ENCODE data around the gene FAM53A. TPM values are rescaled to one million over a fixed set of nuclear protein-coding genes. Genes with fewer than 3 reads are reported as not detected.
A peak's percentile ranks its signal among the peaks of the same experiment; 100 is the strongest.

FAM53A gene
- total and polyA plus RNA-seq, 2 of the 13 experiments (the other 11 are each of a cell fraction or from before 2014, with no cell fraction given), result 0.48 to 1.1 TPM

DNA sequence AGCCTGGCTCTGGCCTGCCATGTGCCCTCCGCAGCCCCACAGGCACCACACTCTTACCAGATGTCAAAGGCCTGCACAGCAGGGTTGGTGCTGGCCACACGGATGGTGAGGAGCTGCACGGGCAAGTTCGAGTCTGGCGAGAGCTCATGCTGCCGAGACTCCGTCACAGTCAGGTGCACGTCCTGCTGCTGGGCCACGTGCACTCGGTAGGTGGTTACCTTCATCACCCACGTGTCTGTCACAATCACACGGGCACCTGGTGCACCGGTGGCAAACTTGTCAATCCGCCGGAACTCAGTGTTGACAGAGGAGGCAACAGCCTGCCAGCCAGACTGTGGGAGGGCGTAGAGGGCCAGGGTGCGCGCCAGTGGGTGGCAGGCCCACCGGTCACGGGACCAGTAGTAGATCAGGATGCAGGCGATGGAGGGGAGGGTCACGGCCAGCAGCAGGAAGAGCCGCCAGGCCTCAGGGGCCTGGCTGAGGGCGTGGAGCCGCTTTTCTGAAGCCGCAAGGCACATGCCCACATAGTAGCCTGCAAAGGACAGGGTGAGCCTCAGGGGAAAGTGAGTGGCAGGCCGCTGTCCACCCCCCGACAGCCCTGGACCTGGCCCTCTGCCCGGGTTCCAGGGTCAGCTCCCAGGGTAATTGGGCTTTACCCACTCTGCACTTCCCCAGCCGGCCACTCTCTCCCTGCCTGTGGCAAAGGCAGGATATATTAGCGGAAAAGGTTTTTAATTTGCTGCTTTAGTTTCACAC, 34.2 kb upstream of the FAM53A start:
- intact Hi-C loops (cut with micrococcal nuclease; ENCODE audit: unreplicated experiment) (no loop called here), in situ Hi-C loops (cut with HindIII; ENCODE audit: extremely low pct_ligation_motif_present, low pct_unique_long_range_greater_than_20kb) (no loop called here)
- ATAC-seq, result no peak
- WGBS (ENCODE audit: low lambda C conversion rate), result 94% methylated on average over 22 of the region's 31 CpGs
- Histone ChIP-seq H4K20me1 (ENCODE audit: insufficient read depth, low read length) (no peaks in the 10 kb centered on the region), H3K79me2 (ENCODE audit: insufficient read depth, low read length) (peaks cover 38% of the 10 kb centered on the region), H3K27me3 (ENCODE audit: control insufficient read depth in 1 of 2, insufficient read depth in 2 of 2, low read length in 2 of 2) (no peaks in the 10 kb centered on the region), H3K4me3 (replicated peaks in 1 of 3; ENCODE audit: insufficient read depth in 1 of 3, low read depth in 2 of 3, low read length in 3 of 3) (no peak overlapping the region), H3K9ac (ENCODE audit: insufficient read depth, low read depth, low read length) (no peak overlapping the region), H3K27ac (ENCODE audit: extremely low read length, insufficient read depth, low read length) (no peak overlapping the region), H3K4me1 (ENCODE audit: insufficient read depth, low read length) (peaks cover 45% of the 10 kb centered on the region), H3K36me3 (replicated peaks in 1 of 2; ENCODE audit: control insufficient read depth in 1 of 2, insufficient read depth in 2 of 2, low read length in 2 of 2) (peaks cover 0 to 2% of the 10 kb centered on the region in 2 experiments; a peak in 3 of 5 replicates), H3K4me2 (ENCODE audit: low read depth, low read length) (no peak overlapping the region), H3K9me3 (ENCODE audit: low read length) (no peaks in the 10 kb centered on the region), H2AFZ (ENCODE audit: low read length) (no peak overlapping the region)
- CTCF ChIA-PET (ENCODE audit: low intra/inter-chr PET ratio, low total read pairs), result no interaction called here
- FAIRE-seq, result no peak
- POLR2A ChIA-PET, result no interaction called here
- DNase-seq (ENCODE audit: low spot score), result no peak
- TF ChIP-seq ISL2 (CRISPR knock-in tag; IDR thresholded peaks at IDR 0.05) (no peak), DR1 (CRISPR knock-in tag; IDR thresholded peaks at IDR 0.05) (no peak), ZSCAN29 (CRISPR knock-in tag; conservative IDR thresholded peaks at IDR 0.05) (no peak), AGO2 (optimal IDR thresholded peaks at IDR 0.05; ENCODE audit: low read depth, low read length) (peak; percentile 60), RBFOX2 (IDR thresholded peaks at IDR 0.05; ENCODE audit: low read depth, low read length) (peak; percentile 56; the same call in 1 of the 2 replicates), XRCC5 (optimal IDR thresholded peaks at IDR 0.05; ENCODE audit: low read length) (no peak), PTBP1 (IDR thresholded peaks at IDR 0.05; ENCODE audit: low read depth, low read length, poor library complexity, severe bottlenecking) (no peak), ZNF343 (CRISPR knock-in tag; IDR thresholded peaks at IDR 0.05) (no peak), AGO1 (IDR thresholded peaks at IDR 0.05; ENCODE audit: low read depth, low read length, poor library complexity, severe bottlenecking) (peak; percentile 25), SIX1 (CRISPR knock-in tag; IDR thresholded peaks at IDR 0.05; ENCODE audit: borderline replicate concordance) (no peak), JUNB (CRISPR knock-in tag; IDR thresholded peaks at IDR 0.05; ENCODE audit: borderline replicate concordance) (no peak), SYNCRIP (IDR thresholded peaks at IDR 0.05; ENCODE audit: insufficient read depth, low read depth, low read length) (no peak)
- TF ChIP-seq, protein P1, sequence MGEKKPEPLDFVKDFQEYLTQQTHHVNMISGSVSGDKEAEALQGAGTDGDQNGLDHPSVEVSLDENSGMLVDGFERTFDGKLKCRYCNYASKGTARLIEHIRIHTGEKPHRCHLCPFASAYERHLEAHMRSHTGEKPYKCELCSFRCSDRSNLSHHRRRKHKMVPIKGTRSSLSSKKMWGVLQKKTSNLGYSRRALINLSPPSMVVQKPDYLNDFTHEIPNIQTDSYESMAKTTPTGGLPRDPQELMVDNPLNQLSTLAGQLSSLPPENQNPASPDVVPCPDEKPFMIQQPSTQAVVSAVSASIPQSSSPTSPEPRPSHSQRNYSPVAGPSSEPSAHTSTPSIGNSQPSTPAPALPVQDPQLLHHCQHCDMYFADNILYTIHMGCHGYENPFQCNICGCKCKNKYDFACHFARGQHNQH (CRISPR knock-in tag; IDR thresholded peaks at IDR 0.05), result no peak
- TF ChIP-seq, protein P2, sequence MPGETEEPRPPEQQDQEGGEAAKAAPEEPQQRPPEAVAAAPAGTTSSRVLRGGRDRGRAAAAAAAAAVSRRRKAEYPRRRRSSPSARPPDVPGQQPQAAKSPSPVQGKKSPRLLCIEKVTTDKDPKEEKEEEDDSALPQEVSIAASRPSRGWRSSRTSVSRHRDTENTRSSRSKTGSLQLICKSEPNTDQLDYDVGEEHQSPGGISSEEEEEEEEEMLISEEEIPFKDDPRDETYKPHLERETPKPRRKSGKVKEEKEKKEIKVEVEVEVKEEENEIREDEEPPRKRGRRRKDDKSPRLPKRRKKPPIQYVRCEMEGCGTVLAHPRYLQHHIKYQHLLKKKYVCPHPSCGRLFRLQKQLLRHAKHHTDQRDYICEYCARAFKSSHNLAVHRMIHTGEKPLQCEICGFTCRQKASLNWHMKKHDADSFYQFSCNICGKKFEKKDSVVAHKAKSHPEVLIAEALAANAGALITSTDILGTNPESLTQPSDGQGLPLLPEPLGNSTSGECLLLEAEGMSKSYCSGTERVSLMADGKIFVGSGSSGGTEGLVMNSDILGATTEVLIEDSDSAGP (CRISPR knock-in tag; IDR thresholded peaks at IDR 0.05; ENCODE audit: borderline replicate concordance), result peak; percentile 2; the same call in 1 of the 2 replicates
- TSS peak; percentile 42 for BruUV-seq (replicated peaks)

Data from HepG2 (cell line).